Neural cell (in vitro differentiated cells): ENCODE measurements around the gene STX19. TPM values are rescaled to one million over a fixed set of nuclear protein-coding genes. Genes with fewer than 3 reads are reported as not detected.

ENCODE experiments used
- H2AFZ ChIP-seq: fragments of 200-600, 300-800 bp; sonication (generic), shearing (Covaris generic); 2 replicates; pipeline ENCODE4 v1.6.0; 2014; ENCODE audit warnings: low read depth, mild to moderate bottlenecking, antibody characterized with exemption, low read length, moderate library complexity
- H3F3A ChIP-seq: fragments of 200-600 bp; shearing (Covaris generic); 2 replicates; pipeline ENCODE4 v1.6.1; 2016; ENCODE audit warnings: mild to moderate bottlenecking, moderate library complexity, mixed read lengths, antibody characterized with exemption, low read length; ENCODE audit not compliant: insufficient read depth, poor library complexity, severe bottlenecking
- H3K27ac ChIP-seq: fragments of 200-600, 300-800 bp; sonication (generic), shearing (Covaris generic); 2 replicates; pipeline ENCODE4 v1.5.1; 2014; ENCODE audit warnings: mild to moderate bottlenecking, low read length, moderate library complexity
- H3K27me3 ChIP-seq: fragments of 300-800, 200-600 bp; sonication (generic), shearing (Covaris generic); 2 replicates; pipeline ENCODE4 v1.6.0; 2014; ENCODE audit warnings: mild to moderate bottlenecking, low read depth, low read length, moderate library complexity; ENCODE audit not compliant: insufficient read depth
- H3K36me3 ChIP-seq: fragments of 300-800, 200-600 bp; sonication (generic), shearing (Covaris generic); 2 replicates; pipeline ENCODE4 v1.5.1; 2014; ENCODE audit warnings: mild to moderate bottlenecking, antibody characterized with exemption, low read length, moderate library complexity; ENCODE audit not compliant: insufficient read depth
- H3K4me2 ChIP-seq: fragments of 300-800, 200-600 bp; sonication (generic), shearing (Covaris generic); 2 replicates; pipeline ENCODE4 v1.6.0; 2014; ENCODE audit warnings: mild to moderate bottlenecking, low read length
- H3K4me3 ChIP-seq: fragments of 300-800, 200-600 bp; sonication (generic), shearing (Covaris generic); 2 replicates; pipeline ENCODE4 v1.5.1; 2014; ENCODE audit warnings: mild to moderate bottlenecking, low read length, moderate library complexity
- H3K79me2 ChIP-seq: fragments of 200-600 bp; shearing (Covaris generic); replicated peaks from 2 replicates; pipeline ENCODE4 v1.6.0; 2014; ENCODE audit warnings: mild to moderate bottlenecking, low read length, moderate library complexity; ENCODE audit not compliant: insufficient read depth
- H3K9ac ChIP-seq: fragments of 300-800, 200-600 bp; sonication (generic), shearing (Covaris generic); 2 replicates; pipeline ENCODE4 v1.6.1; 2016; ENCODE audit warnings: mild to moderate bottlenecking, low read length, mixed read lengths
- H3K9me2 ChIP-seq: fragments of 200-600 bp; shearing (Covaris generic); 2 replicates; pipeline ENCODE4 v1.6.1; 2016; ENCODE audit warnings: mild to moderate bottlenecking, low read length, mixed read lengths; ENCODE audit not compliant: insufficient read depth
- H3K9me3 ChIP-seq: fragments of 200-600, 300-800 bp; sonication (generic), shearing (Covaris generic); 2 replicates; pipeline ENCODE4 v1.6.1; 2016; ENCODE audit warnings: mild to moderate bottlenecking, mixed run types, low read length, moderate library complexity, mixed read lengths
- H4K20me1 ChIP-seq: fragments of 200-600 bp; shearing (Covaris generic); 2 replicates; pipeline ENCODE4 v1.6.1; 2016; ENCODE audit warnings: mild to moderate bottlenecking, mixed run types; ENCODE audit not compliant: insufficient read depth
- CTCF ChIP-seq: fragments of 450-650 bp; IDR thresholded peaks from 2 replicates; pipeline ENCODE4 v1.5.1; 2014; ENCODE audit warnings: antibody characterized with exemption, mild to moderate bottlenecking, moderate library complexity; ENCODE audit not compliant: poor library complexity, severe bottlenecking
- EP300 ChIP-seq: fragments of 450-650 bp; conservative IDR thresholded peaks from 2 replicates; pipeline ENCODE4 v1.6.1; 2014; ENCODE audit warnings: antibody characterized with exemption, mild to moderate bottlenecking, moderate library complexity; ENCODE audit not compliant: poor library complexity, severe bottlenecking
- EZH2 ChIP-seq: fragments of 200-600, 300-800 bp; shearing (Covaris generic), sonication (generic); IDR thresholded peaks from 2 replicates; pipeline ENCODE4 v1.6.1; 2014; ENCODE audit warnings: antibody characterized with exemption, low read length, borderline replicate concordance, mild to moderate bottlenecking; ENCODE audit not compliant: insufficient read depth, poor library complexity, severe bottlenecking
- MXI1 ChIP-seq: fragments of 450-650 bp; conservative IDR thresholded peaks from 2 replicates; pipeline ENCODE4 v1.6.1; 2014; ENCODE audit warnings: antibody characterized with exemption, mild to moderate bottlenecking; ENCODE audit not compliant: poor library complexity, severe bottlenecking
- POLR2AphosphoS5 ChIP-seq: IDR thresholded peaks from 2 replicates; pipeline ENCODE4 v1.6.1; 2012
- RAD21 ChIP-seq: fragments of 450-650 bp; conservative IDR thresholded peaks from 2 replicates; pipeline ENCODE4 v1.6.1; 2014; ENCODE audit warnings: antibody characterized with exemption, mild to moderate bottlenecking, moderate library complexity
- SMC3 ChIP-seq: fragments of 450-650 bp; conservative IDR thresholded peaks from 2 replicates; pipeline ENCODE4 v1.6.1; 2014; ENCODE audit warnings: antibody characterized with exemption, mild to moderate bottlenecking, moderate library complexity; ENCODE audit not compliant: poor library complexity
- TAF1 ChIP-seq: IDR thresholded peaks from 2 replicates; pipeline ENCODE4 v1.6.1; 2012; ENCODE audit warnings: low read depth
- polyA plus RNA-seq: library from polyadenylated mRNA; depleted of rRNA; stranded (reverse); fragments of >200 nt; gene quantifications from 2 replicates; pipeline ENCODE4 v1.2.3, GENCODE V29; 2014
- TF ChIP-seq, protein P1 (sequence below): IDR thresholded peaks from 2 replicates; pipeline ENCODE4 v1.6.1; 2012; ENCODE audit warnings: borderline replicate concordance

The STX19 gene
- polyA plus RNA-seq, 1 donor from 2014 or later: not detected

GRCh38 chr3:94063496-94064119, 35.2 kb upstream of the STX19 start:
- H3K27me3 ChIP-seq: no peaks in the 10 kb centered on the region
- H3F3A ChIP-seq: no peaks in the 10 kb centered on the region
- H3K4me2 ChIP-seq: peak overlapping the region; percentile 59
- no peaks in the 10 kb centered on the region for H4K20me1 ChIP-seq
- peak overlapping the region; percentile 91 for H3K9ac ChIP-seq
- H3K27ac ChIP-seq: peak overlapping the region; percentile 97
- peaks cover 28% of the 10 kb centered on the region for H3K79me2 ChIP-seq
- TF ChIP-seq POLR2AphosphoS5 (no peak), SMC3 (no peak), RAD21 (no peak)
- H3K9me3 ChIP-seq: no peaks in the 10 kb centered on the region
- H3K4me3 ChIP-seq: peak overlapping the region; percentile 73
- H2AFZ ChIP-seq: peak overlapping the region; percentile 98
- no peaks in the 10 kb centered on the region for H3K9me2 ChIP-seq
- peaks cover 6% of the 10 kb centered on the region for H3K36me3 ChIP-seq

DNA sequence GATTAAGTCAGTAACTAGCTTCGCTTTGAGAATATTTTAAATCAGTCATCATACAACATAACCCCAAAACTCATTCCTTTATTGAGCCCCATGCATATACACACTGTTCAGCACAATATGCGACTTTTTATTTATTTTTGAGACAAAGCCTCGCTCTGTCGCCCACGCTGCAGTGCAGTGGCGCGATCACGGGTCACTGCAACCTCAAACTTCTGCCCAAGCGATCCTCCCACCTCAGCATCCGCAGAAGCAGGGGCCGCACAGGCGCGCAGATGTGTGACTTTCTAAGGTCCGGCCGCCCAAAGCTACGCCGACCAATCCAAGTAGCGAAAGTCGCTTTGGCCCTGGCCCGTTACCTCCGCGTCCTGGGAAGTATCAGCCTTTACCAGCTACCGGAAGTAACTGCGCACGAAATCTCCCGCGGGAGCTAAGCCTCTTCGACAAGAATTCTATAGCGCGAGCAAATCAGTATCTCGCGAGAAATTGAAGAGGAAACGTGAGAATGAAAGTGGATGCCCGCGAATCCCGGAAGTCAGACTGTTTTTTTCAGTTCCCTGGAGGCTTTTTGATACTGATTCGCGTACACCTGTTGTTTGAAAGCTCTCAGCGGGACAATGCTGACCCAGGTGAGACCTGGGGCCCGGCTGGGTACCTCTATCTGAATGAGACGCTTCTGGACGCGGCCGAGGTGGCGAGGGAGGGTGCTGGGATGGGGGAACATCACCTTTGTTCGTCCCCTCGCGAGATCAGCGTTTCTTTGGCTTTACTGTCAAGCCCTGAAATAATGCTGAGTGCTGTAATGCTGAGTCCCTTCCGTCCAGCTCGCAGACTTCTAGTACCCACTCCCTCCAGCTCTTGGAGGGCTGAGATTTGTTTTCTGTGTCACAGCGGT, 34.4 kb upstream of the STX19 start, which contains the start of the genes DHFR2 and NSUN3:
Gene DHFR2 (minus strand): TSS at position 404 of the 892 bp plus-strand sequence. CDS start 1,405 bp downstream, outside the sequence.
Gene NSUN3 (plus strand): TSS at position 549 of the 892 bp plus-strand sequence. CDS start 66 bp downstream, at position 615.
- Histone ChIP-seq H3K9me2 (no peaks in the 10 kb centered on the region), H3F3A (no peaks in the 10 kb centered on the region), H3K27ac (peak within 1 kb of the TSS; percentile 97), H3K9ac (peak within 1 kb of the TSS; percentile 91), H3K79me2 (peaks cover 28% of the 10 kb centered on the region), H3K4me2 (peak within 1 kb of the TSS; percentile 92), H4K20me1 (no peaks in the 10 kb centered on the region), H3K27me3 (no peaks in the 10 kb centered on the region), H3K9me3 (no peaks in the 10 kb centered on the region), H3K36me3 (peaks cover 6% of the 10 kb centered on the region), H2AFZ (peak within 1 kb of the TSS; percentile 98), H3K4me3 (peak within 1 kb of the TSS; percentile 73)
- peak; percentile 34 for TF ChIP-seq SMC3
- TF ChIP-seq TAF1: peak; percentile 25
- peak; percentile 86 for TF ChIP-seq MXI1
- TF ChIP-seq RAD21: peak; percentile 22
- TF ChIP-seq POLR2AphosphoS5: peak; percentile 81
- TF ChIP-seq CTCF: no peak
- no peak for TF ChIP-seq EZH2
- TF ChIP-seq, protein P1, sequence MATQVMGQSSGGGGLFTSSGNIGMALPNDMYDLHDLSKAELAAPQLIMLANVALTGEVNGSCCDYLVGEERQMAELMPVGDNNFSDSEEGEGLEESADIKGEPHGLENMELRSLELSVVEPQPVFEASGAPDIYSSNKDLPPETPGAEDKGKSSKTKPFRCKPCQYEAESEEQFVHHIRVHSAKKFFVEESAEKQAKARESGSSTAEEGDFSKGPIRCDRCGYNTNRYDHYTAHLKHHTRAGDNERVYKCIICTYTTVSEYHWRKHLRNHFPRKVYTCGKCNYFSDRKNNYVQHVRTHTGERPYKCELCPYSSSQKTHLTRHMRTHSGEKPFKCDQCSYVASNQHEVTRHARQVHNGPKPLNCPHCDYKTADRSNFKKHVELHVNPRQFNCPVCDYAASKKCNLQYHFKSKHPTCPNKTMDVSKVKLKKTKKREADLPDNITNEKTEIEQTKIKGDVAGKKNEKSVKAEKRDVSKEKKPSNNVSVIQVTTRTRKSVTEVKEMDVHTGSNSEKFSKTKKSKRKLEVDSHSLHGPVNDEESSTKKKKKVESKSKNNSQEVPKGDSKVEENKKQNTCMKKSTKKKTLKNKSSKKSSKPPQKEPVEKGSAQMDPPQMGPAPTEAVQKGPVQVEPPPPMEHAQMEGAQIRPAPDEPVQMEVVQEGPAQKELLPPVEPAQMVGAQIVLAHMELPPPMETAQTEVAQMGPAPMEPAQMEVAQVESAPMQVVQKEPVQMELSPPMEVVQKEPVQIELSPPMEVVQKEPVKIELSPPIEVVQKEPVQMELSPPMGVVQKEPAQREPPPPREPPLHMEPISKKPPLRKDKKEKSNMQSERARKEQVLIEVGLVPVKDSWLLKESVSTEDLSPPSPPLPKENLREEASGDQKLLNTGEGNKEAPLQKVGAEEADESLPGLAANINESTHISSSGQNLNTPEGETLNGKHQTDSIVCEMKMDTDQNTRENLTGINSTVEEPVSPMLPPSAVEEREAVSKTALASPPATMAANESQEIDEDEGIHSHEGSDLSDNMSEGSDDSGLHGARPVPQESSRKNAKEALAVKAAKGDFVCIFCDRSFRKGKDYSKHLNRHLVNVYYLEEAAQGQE: peak; percentile 37
- TF ChIP-seq EP300: peak; percentile 73
